Stomach (tissue), 4 donors: ENCODE data around the gene CCL18.

Experiments
- CTCF ChIP-seq, 7 experiments: fragments of 450-650 bp in 4 of 7; fragments of 200-600 bp in 3 of 7; sonication (generic) in 3 of 7; IDR thresholded peaks; one replicate each; pipeline ENCODE4 v1.5.1; 2016 to 2019; ENCODE audit warnings: antibody characterized with exemption in 7 of 7, control low read depth in 2 of 7, mild to moderate bottlenecking in 1 of 7
- EP300 ChIP-seq: sonication (generic); formaldehyde crosslinking; IDR thresholded peaks from one replicate; pipeline ENCODE4 v1.6.1; 2017; ENCODE audit warnings: antibody characterized with exemption
- POLR2A ChIP-seq, 4 donors: fragments of 450-650 bp; IDR thresholded peaks; one replicate each; pipeline ENCODE4 v1.6.1; 2016; ENCODE audit warnings: antibody characterized with exemption in 4 of 4, control low read depth in 2 of 4, mild to moderate bottlenecking in 1 of 4, moderate library complexity in 1 of 4

DNA sequence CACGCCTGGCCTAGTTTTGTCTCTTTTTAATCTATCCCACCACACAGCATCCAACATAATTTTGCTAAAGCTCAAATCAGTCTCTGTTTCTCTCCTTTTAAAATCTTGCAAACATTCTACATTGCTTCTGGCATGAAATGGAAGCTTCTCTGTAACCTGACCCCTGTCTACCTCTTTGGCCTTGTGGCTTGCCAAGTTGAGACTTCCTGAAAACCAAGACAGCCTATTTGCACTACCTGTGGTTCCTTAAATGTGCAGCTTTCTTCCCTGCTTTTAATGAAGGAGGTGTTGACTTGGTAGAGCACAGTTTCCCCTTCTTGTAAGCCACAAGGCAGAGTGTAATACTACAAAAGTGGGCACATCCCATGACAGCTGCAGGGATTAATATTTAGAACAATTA lies 31.9 kb downstream of the CCL18 start:
- TF ChIP-seq CTCF (IDR thresholded peaks at IDR 0.05), result no peak
- no peak for TF ChIP-seq POLR2A (IDR thresholded peaks at IDR 0.05)
- TF ChIP-seq EP300, result no peak
